NOMO-1 treated with DMSO at 0.1 percent for 48 hours (cell line): ENCODE measurements around the gene TTC16.
A peak's percentile ranks its signal among the peaks of the same experiment; 100 is the strongest.

Experiments
- DNase-seq: peaks from one replicate; lab custom pipeline; 2025; ENCODE audit not compliant: unreplicated experiment; lab: John Stamatoyannopoulos, UW

Gene TTC16

DNA sequence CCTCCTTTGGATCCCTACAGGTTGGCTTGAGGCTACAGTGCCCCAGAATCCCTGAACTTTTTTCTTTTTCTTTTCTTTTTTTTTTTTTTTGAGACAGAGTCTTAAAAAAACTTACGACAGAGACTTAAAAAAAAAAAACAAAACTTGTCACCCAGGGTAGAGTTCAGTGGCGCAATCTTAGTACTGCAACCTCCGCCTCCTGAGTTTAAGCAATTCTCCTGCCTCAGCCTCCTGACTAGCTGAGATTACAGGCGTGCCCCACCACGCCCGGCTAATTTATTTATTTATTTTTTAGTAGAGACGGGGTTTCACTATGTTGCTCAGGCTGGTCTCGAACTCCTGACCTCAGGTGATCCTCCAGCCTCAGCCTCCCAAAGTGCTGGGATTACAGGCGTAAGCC is 65.0 kb downstream of the TTC16 start:
- peak; percentile 85 for DNase-seq
